GM23338 (cell line): ENCODE measurements around the gene CCDC124.
"Not testable (repeated sequence)": the region's sequence is repeated elsewhere in the genome, so short reads cannot be mapped to it uniquely, and the experiment has no call there.

Experiments
- CREB1 ChIP-seq: fragments of 250-450 bp; sonication (Bioruptor Pico); IDR thresholded peaks from 2 replicates; pipeline ENCODE4 v1.5.0; 2020; ENCODE audit warnings: low read depth, mild to moderate bottlenecking, moderate library complexity
- CTCF ChIP-seq, 2 experiments: fragments of 200-600 bp in 1 of 2; sonication (generic) in 1 of 2; conservative IDR thresholded peaks; 2 replicates each; pipeline versions ENCODE4 v1.5.1 to v1.6.1; 2016 to 2017; ENCODE audit warnings: antibody characterized with exemption in 2 of 2, low read depth in 2 of 2, mild to moderate bottlenecking in 2 of 2, moderate library complexity in 1 of 2
- ETS1 ChIP-seq: IDR thresholded peaks from 2 replicates; pipeline ENCODE4 v1.6.1; 2016; ENCODE audit warnings: antibody characterized with exemption
- EZH2 ChIP-seq: fragments of 200-600 bp; sonication (generic); IDR thresholded peaks from one replicate; pipeline ENCODE4 v1.8.0; 2017; ENCODE audit warnings: antibody characterized with exemption, mild to moderate bottlenecking, low read depth; ENCODE audit not compliant: unreplicated experiment
- EZH2phosphoT487 ChIP-seq: fragments of 200-600 bp; sonication (generic); IDR thresholded peaks from one replicate; pipeline ENCODE4 v1.8.1; 2018; ENCODE audit warnings: antibody characterized with exemption; ENCODE audit not compliant: unreplicated experiment
- JUNB ChIP-seq: IDR thresholded peaks from one replicate; pipeline ENCODE4 v1.6.1; 2016; ENCODE audit warnings: antibody characterized with exemption; ENCODE audit not compliant: unreplicated experiment
- NANOG ChIP-seq: IDR thresholded peaks from 2 replicates; pipeline ENCODE4 v1.6.1; 2016; ENCODE audit warnings: antibody characterized with exemption, borderline replicate concordance
- POLR2AphosphoS5 ChIP-seq: IDR thresholded peaks from 2 replicates; pipeline ENCODE4 v1.6.1; 2016; ENCODE audit warnings: antibody characterized with exemption, low read depth
- REST ChIP-seq: IDR thresholded peaks from one replicate; pipeline ENCODE4 v1.6.1; 2018; ENCODE audit warnings: antibody characterized with exemption; ENCODE audit not compliant: unreplicated experiment
- ZNF114 ChIP-seq: fragments of 250-450 bp; sonication (Bioruptor Pico); IDR thresholded peaks from 2 replicates; pipeline ENCODE4 v1.5.0; 2020; ENCODE audit warnings: mild to moderate bottlenecking, moderate library complexity
- ZNF331 ChIP-seq: fragments of 250-450 bp; sonication (Bioruptor Pico); IDR thresholded peaks from 2 replicates; pipeline ENCODE4 v1.5.0; 2020; ENCODE audit warnings: low read depth, mild to moderate bottlenecking, moderate library complexity
- ZNF462 ChIP-seq: fragments of 250-450 bp; sonication (Bioruptor Pico); IDR thresholded peaks from 2 replicates; pipeline ENCODE4 v1.5.0; 2020; ENCODE audit warnings: mild to moderate bottlenecking, moderate library complexity

GRCh38 chr19:17918151-17918550 is 14.7 kb upstream of the CCDC124 start:
- TF ChIP-seq EZH2; CTCF (conservative IDR thresholded peaks at IDR 0.05; ENCODE audit: low read depth in 2 of 2); ETS1; JUNB; REST; POLR2AphosphoS5; CREB1 (CRISPR knock-in tag); EZH2phosphoT487; ZNF331; NANOG; ZNF462 (CRISPR knock-in tag); ZNF114 (CRISPR knock-in tag): not testable (repeated sequence)
